ENCODE data around the gene PDE4D.
"Not testable (repeated sequence)": the region's sequence is repeated elsewhere in the genome, so short reads cannot be mapped to it uniquely, and the experiment has no call there.

Gene PDE4D

DNA sequence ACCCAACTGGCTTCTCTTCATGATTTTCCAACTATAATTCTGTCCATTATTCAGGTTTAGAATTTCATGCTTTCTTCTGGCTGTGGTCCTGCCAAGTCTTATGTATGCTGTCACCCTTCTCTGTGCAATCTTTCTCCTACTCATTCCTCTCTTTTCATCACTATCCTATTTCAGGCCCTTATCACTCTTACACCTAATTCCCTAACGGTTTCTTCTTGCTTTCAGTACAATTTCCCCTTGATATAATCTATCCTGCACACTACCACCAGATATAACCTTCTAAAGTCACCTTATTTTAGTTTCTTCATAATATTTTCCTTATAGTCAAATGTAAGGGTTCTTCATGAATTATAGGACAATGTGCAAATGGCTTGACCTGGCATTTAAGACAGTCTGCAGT is 874.4 kb downstream of the PDE4D start:
- DNase-seq = no peak

- no peak for DNase-seq
These were observed 876.6 kb downstream of the PDE4D start for GRCh38 chr5:59016925-59017324.

DNA sequence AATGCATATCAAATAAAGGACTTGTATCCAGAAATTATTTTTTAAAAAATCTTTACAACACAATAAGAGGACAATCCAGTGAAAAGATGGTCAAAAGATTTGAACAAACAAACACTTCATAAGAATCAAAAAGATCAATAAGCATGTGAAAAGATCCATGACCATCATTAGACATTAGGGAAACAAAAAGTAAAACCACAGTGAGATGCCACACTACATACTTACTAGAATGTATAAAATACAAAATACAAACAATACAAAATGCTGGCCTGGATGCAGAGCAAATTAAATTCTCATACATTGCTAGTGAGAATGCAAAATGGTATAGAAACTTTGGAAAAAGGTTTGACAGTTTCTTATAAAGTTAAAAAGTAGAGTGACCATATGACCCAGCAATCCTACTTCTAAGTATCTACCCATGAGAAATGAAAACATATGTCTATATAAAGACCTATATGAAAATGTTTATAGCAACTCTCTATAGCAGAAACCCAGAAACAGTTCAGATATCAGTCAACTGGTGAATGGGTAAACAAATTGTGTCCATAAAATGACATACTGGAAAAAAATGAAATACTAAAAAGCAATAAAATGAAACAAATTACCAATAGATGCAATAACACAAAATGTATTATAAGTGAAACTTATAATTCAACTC is 884.6 kb downstream of the PDE4D start:
- no peak for DNase-seq

DNA sequence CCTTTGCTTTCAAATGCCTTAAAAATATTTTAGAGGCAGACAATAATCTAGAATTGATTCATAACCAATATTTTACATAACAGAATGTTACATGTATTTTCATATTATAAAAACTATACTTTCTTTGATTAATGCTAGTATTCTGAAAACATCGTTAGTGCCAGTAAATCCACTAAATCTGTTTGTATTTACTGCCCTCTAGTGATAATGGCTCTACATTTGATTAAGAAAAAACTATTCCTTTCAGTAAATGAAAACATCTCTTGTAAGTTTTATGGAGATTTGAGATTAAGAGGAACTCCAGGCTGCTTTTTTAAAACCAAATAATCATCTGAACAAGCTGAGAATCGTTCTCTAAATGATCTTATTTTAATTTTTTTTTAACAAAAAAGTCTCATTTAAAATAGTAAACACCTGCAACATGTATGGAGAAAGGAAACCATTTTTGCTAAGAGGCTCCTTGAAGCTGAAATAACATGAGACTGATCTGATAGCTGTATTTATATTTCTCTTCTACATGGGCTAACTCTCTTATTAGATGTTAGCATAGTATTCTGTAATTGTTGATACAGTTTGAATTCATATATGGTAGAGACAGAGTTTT is 886.0 kb downstream of the PDE4D start:
- peak; percentile 28 for DNase-seq

DNA sequence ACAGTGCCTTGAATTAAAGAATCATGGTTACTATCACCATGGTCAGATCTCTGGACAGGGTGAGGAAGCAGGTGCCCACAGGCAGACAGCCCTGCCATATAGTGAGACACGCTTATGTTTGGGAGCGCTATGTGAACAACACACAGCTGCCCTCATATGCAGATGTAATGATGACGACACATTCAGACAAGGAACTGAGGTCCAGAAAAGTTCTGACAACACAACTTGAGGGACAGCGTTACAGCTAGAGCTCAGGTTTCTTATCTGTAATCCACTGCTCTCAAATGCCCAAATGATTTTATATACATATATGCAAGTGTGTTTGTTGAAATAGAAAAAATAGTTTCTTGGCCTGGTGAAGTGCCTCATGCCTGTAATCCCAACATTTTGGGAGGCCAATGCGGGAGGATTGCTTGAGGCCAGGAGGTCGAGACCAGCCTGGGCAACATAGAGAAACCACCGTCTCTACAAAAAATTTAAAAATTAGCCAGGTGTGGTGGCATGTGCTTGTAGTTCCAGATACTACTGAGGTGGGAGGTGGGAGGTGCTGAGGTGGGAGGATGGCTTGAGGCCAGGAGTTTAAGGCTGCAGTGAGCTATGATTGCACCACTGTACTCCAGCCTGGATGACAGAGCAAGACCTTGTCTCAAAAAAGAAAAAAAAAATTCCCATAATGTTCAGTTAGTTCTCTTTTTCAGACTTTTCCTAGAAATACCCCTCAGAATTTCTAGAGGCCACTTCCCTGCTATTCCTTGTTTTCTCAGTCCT is 887.4 kb downstream of the PDE4D start:
- DNase-seq = no peak

DNA sequence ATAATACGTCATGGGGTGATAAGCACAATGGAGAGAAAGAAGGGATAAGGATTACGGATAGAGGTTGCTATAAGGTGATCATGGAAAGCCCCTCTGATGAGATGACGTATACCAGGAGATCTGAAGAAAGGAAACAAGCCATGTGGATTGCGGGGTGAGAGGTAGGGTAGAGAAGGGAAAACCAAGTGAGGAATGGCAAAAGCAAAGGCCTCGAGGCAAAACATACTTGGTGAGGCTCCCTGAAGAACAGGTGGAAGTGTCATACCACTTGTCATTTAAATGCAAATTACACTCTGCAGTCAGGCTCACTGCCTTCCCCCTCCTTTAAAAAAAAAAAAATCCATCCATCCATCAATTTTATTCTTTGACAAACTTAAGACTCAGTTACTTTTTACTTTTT is 889.9 kb downstream of the PDE4D start:
- DNase-seq = no peak

- DNase-seq = no peak
These were observed 890.4 kb downstream of the PDE4D start for GRCh38 chr5:59003124-59003523.

DNA sequence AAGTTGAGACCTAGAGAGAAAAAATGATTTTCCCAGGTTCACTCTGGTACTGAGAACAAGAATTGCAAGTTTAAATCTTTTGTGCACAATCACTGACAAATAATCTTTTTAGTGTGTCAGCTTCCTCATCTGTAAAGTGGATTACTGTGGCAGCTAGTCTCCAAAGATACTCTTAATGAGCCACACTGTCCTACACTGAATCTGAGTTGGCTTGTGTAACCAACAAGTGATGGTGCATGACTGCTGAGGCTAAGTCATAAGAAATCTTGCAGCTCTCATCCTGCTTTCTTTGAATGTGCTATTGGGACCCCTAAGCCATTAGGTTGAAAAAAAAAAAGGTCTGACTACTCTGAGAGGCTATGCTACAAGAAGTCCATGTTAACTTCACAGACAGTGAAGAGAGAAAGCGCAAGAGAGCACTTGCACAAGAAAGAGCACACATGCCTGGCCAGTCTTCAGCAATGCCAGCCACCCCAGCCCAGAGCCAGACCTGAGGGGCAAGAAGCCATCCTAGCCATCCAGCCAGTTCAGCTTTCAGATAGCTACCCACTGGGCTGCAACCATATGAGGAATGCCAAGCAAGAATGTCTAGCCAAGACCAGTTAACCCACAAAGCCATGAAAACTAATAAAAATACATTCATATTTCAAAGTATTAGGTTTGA is 891.2 kb downstream of the PDE4D start:
- DNase-seq = no peak

GRCh38 chr5:59001716-59002115 is 891.8 kb downstream of the PDE4D start:
- DNase-seq = no peak

DNA sequence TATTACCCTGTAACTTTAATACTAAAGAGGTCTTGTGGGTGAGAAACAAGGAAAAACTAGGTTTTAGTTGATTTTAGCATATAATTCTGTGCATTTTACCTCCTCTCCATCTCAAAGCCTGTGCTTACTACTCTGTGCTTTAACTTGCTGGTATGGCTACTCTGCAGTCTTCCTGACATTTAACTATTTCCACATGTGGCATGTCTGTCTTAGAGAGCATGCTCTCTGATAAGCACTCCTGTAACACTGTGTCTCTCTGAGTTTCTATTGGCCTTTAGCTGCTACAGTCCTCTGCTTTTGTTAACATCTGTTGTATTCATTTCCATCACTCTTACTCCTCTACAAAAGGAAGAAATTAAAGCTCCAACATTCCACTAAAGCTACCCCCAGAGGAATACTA is 892.4 kb downstream of the PDE4D start:
- DNase-seq = no peak

GRCh38 chr5:59000211-59000610 is 893.3 kb downstream of the PDE4D start:
- DNase-seq = no peak

DNA sequence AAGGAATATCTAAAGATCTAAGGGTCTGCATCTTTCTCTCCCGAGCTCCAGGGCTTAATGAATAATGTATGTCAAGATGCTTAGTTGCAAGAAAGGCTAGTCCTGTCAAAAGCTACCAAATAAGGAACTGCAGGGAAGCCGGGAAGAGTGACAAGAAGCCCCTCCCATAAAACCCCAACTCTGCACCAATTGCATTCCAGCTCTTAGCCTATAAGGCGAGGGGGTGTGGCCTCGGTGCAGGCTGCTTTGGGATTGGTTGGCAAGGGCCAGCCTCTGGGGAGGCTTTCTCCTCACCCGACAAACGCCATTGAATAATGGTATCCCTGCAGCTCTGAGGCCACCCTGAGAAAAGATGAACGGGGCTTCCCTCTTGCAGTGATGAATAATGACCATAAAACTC is 893.7 kb downstream of the PDE4D start:
- DNase-seq = no peak

GRCh38 chr5:58998544-58998943 is 895.0 kb downstream of the PDE4D start:
- DNase-seq = no peak

GRCh38 chr5:58995779-58996178 is 897.7 kb downstream of the PDE4D start:
- not testable (repeated sequence) for DNase-seq

GRCh38 chr5:58993461-58993860 is 900.1 kb downstream of the PDE4D start:
- DNase-seq = no peak

DNA sequence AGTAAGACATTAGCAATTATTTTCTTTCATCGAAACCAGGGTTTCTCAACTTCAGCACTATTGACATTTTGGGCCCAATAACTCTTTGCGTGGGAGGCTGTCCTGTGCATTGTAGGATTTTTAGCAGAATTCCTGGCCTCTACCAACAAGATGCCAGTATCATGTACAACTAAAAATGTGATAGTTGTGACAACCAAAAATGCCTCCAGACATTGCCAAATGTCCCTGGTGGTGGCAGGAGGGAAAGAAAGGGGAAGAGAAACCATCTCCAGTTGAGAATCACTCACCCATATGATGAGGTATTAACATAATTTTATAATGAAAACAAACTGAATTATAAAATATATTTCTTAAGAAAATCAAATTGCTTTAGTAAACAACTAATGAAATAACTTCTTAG is 904.6 kb downstream of the PDE4D start:
- DNase-seq = no peak

DNA sequence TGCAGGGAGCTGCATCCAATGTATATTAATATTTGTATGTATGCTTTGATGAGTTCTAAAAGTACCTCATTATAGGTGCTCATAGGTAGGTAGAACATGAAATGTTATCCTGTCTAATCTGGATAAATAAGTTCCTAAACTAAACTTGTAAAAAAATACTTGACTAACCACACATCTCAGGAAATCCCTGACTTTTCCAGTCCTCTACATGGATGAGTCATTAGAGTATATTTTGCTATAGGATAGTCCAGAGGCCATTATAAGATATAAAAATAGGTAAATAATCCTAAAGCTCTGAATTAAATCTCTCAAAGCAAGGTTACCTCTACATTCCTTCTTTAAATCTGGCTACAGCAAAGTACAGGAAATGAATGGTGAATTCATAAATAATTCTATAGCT is 906.3 kb downstream of the PDE4D start:
- DNase-seq = no peak

GRCh38 chr5:58986281-58986680 is 907.2 kb downstream of the PDE4D start:
- no peak for DNase-seq

DNA sequence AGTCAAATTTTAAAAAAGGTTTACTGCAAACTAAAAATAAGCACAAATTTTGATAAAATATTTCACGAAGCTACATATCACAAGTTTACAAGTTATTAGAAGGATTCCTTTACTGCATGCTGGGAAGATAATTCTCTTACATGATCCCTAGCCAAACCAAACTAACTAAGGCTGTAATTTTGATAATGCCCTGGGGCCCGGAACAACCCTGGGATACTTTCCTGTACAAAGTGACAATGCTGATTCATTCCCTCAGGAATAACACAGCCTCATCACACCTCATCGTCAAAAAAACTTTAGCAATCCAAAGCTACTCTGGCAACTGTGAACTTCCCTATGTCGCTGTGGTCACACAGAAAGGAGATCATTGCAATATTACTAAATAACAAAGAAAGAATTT is 907.8 kb downstream of the PDE4D start:
- DNase-seq = no peak

DNA sequence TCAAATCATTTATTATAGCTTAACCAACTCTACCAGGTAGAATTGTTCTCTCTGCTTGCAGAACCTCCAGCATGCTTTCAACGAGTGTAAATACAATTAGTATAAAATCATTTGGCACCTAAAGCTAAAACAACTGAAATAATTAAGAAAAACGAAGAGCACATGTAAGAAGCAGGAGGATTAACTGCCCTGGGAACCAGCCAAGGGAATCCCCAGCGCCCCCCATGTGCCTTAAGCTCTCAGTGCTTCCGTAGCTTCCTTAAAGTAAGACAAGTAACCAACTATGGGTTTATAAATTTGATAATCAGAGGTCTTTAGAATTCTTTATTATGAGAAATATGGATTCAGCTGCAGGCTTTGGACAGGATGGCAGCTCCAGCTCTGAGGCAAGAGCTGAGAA is 908.2 kb downstream of the PDE4D start:
- DNase-seq = no peak

DNA sequence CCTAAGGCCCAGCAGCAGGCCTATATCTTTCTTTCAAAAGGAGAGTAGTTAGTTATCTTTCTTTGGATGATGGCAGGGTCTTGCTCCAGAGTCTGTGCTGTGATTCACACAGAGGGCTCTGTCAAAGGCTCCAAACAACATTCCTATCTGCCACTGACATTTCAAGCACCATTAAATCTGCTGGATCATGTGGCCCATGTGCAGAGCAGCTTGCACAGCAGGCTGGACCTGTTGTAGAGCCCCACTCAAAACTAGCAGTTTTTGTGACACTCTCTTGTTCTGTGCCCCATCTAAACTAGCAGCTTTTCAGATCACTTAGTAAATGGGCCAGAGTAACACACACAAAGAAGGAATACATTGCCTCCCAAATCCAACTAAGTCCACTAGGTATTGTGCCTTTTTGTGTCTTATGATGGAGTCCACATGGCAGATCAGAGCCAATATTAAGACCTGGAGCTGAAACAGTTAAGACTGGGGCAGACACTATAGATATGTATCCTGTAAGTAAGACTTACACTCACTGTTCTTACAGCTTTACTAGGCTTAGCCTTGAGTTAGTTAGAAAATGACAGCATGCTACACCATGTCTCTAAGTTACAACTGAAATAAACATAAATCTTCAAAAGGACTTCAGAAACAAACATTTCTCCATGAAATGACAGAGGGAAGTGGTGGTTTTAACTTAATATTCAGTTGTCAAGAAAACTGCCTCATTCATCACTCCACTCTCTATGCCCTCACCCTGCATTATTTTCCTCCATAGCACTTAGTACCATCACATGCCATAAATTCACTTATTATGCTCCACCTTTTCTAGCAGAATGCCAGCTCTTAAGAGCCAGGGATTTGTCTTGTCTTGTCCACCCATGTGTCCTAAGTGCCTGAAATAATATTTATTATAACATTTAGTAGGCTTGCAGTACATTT is 909.7 kb downstream of the PDE4D start:
- DNase-seq = no peak

DNA sequence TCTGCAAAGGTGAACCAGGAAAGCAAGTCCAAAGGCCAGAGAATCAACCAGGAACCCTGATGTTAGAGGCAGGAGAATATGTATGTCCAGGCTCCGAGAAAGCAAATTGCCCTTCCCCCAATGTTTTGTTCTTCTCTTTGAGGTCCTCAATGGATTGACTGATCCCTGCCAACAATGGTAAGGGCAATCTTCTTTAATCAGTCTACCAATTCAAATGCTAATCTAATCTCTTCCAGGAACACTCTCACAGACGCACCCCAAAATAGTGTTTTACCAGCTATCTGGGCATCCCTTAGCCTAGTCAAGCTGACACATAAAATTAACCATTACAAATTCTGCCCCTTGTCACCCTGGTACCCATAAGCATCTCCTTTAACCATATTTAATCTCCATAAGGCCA is 912.6 kb downstream of the PDE4D start:
- DNase-seq = no peak

GRCh38 chr5:58979090-58979489 is 914.4 kb downstream of the PDE4D start:
- DNase-seq = no peak

Measured in CD4-positive, alpha-beta T cell treated with Interleukin-10 for 1 hour (primary cell).